ENCODE measurements around the gene SERPINE2. TPM values are rescaled to one million over a fixed set of nuclear protein-coding genes. Genes with fewer than 3 reads are reported as not detected.

Gene SERPINE2
- total RNA-seq, 4 donors from 2014 or later, result 7.0 to 16.5 (median 10.0) TPM

- peaks cover 44% of the 10 kb centered on the region for H3K27me3 ChIP-seq
- no CpG with 5 or more reads among the region's 35 CpGs for WGBS
- no peak for TF ChIP-seq CTCF (IDR thresholded peaks at IDR 0.05)
- no peak for TF ChIP-seq EP300 (IDR thresholded peaks at IDR 0.05)
- no peak for TF ChIP-seq POLR2AphosphoS5 (IDR thresholded peaks at IDR 0.05)
- TF ChIP-seq POLR2A (IDR thresholded peaks at IDR 0.05), result no peak
- H3K4me3 ChIP-seq, result peak overlapping the region; percentile 62
- DNase-seq (ENCODE audit: low spot score in 2 of 2), result no peak
- H3K9me3 ChIP-seq, result no peaks in the 10 kb centered on the region
- H3K4me1 ChIP-seq, result peaks cover 21% of the 10 kb centered on the region
- no peaks in the 10 kb centered on the region for H3K36me3 ChIP-seq
- H3K27ac ChIP-seq, result no peak overlapping the region
Observed at GRCh38 chr2:224038830-224039079, 331 bp downstream of the SERPINE2 start.

- Histone ChIP-seq H3K27me3 (peaks cover 44% of the 10 kb centered on the region), H3K27ac (no peak overlapping the region)
- no peak for DNase-seq (ENCODE audit: low spot score in 2 of 2)
Observed at GRCh38 chr2:224038049-224038829, 847 bp downstream of the SERPINE2 start.

GRCh38 chr2:224036731-224037361, 2.2 kb downstream of the SERPINE2 start:
- TF ChIP-seq POLR2AphosphoS5 (IDR thresholded peaks at IDR 0.05), result no peak
- no peak for TF ChIP-seq CTCF (IDR thresholded peaks at IDR 0.05)
- TF ChIP-seq EP300 (IDR thresholded peaks at IDR 0.05), result no peak
- TF ChIP-seq POLR2A (IDR thresholded peaks at IDR 0.05), result no peak
- Histone ChIP-seq H3K4me1 (peaks cover 21% of the 10 kb centered on the region), H3K4me3 (no peak overlapping the region), H3K27me3 (peaks cover 44% of the 10 kb centered on the region), H3K36me3 (no peaks in the 10 kb centered on the region), H3K27ac (no peak overlapping the region), H3K9me3 (no peaks in the 10 kb centered on the region)
- DNase-seq (ENCODE audit: low spot score in 2 of 2), result no peak
- 90% methylated on average over 6 of the region's 6 CpGs for WGBS

More at GRCh38 chr2:224038049-224038829, 847 bp downstream of the SERPINE2 start:
- Histone ChIP-seq H3K4me3 (peak overlapping the region; percentile 62), H3K4me1 (peaks cover 21% of the 10 kb centered on the region), H3K9me3 (no peaks in the 10 kb centered on the region), H3K36me3 (no peaks in the 10 kb centered on the region)
- TF ChIP-seq EP300 (IDR thresholded peaks at IDR 0.05), result no peak
- WGBS, result 4% methylated on average over 30 of the region's 36 CpGs

GRCh38 chr2:224034017-224034416, 5.1 kb downstream of the SERPINE2 start:
- no peak for DNase-seq (ENCODE audit: low spot score in 2 of 2)
- Histone ChIP-seq H3K36me3 (no peaks in the 10 kb centered on the region), H3K9me3 (no peaks in the 10 kb centered on the region), H3K4me1 (peaks cover 11% of the 10 kb centered on the region), H3K27me3 (peaks cover 28% of the 10 kb centered on the region), H3K4me3 (no peak overlapping the region), H3K27ac (no peak overlapping the region)
- TF ChIP-seq POLR2AphosphoS5 (IDR thresholded peaks at IDR 0.05), result no peak
- no peak for TF ChIP-seq CTCF (IDR thresholded peaks at IDR 0.05)
- no peak for TF ChIP-seq POLR2A (IDR thresholded peaks at IDR 0.05)
- no peak for TF ChIP-seq EP300 (IDR thresholded peaks at IDR 0.05)
- 58% methylated on average over 5 of the region's 5 CpGs for WGBS

- Histone ChIP-seq H3K36me3 (no peaks in the 10 kb centered on the region), H3K27me3 (peaks cover 24% of the 10 kb centered on the region), H3K9me3 (no peaks in the 10 kb centered on the region), H3K27ac (no peak overlapping the region), H3K4me3 (no peak overlapping the region), H3K4me1 (peaks cover 9% of the 10 kb centered on the region)
- 83% methylated on average over 3 of the region's 3 CpGs for WGBS
- no peak for DNase-seq (ENCODE audit: low spot score in 2 of 2)
- TF ChIP-seq POLR2AphosphoS5 (IDR thresholded peaks at IDR 0.05) (no peak), POLR2A (IDR thresholded peaks at IDR 0.05) (no peak), EP300 (IDR thresholded peaks at IDR 0.05) (no peak), CTCF (IDR thresholded peaks at IDR 0.05) (no peak)
Observed at GRCh38 chr2:224033601-224034000, 5.5 kb downstream of the SERPINE2 start.
